Measurements from ENCODE around the gene SKAP1. TPM values are rescaled to one million over a fixed set of nuclear protein-coding genes. Genes with fewer than 3 reads are reported as not detected.
A peak's percentile ranks its signal among the peaks of the same experiment; 100 is the strongest.

SKAP1 gene
- polyA plus RNA-seq (2013, experiment 1 of 2) = 0.08 TPM
- polyA plus RNA-seq (2013, experiment 2 of 2) = 0.15 TPM

- no peaks in the 10 kb centered on the region for H3K9me3 ChIP-seq (replicated peaks in 1 of 2; ENCODE audit: control insufficient read depth in 2 of 2, insufficient read depth in 1 of 2, low read depth in 1 of 2, low read length in 2 of 2)
- peak within 1 kb of the TSS; percentile 38 for H2AFZ ChIP-seq (ENCODE audit: low read length)
- H3K79me1 ChIP-seq (ENCODE audit: low read depth, low read length) = no peaks in the 10 kb centered on the region
- peaks cover 5 to 50% (median 23%) of the 10 kb centered on the region in 3 experiments for H3K27me3 ChIP-seq (ENCODE audit: control insufficient read depth in 3 of 3, insufficient read depth in 3 of 3, low read depth in 1 of 3, low read length in 3 of 3)
- peak within 1 kb of the TSS in 1 of 2 donors; percentile 53 for H3K4me3 ChIP-seq (ENCODE audit: low read length in 2 of 2)
- H2BK5ac ChIP-seq (ENCODE audit: low read length) = no peak within 1 kb of the TSS
- DNase-seq (ENCODE audit: low spot score) = no peak
- no CpG with 5 or more reads among the region's 65 CpGs for WGBS, 2 donors (ENCODE audit: extremely low coverage in 2 of 2, insufficient read length in 2 of 2, insufficient replicate concordance in 1 of 2)
- peak within 1 kb of the TSS; percentile 94 for H3K14ac ChIP-seq (ENCODE audit: low read length)
- no peaks in the 10 kb centered on the region for H3K4me1 ChIP-seq (ENCODE audit: control insufficient read depth in 2 of 2, insufficient read depth in 1 of 2, low read depth in 1 of 2, low read length in 2 of 2)
- no peak within 1 kb of the TSS for H2BK120ac ChIP-seq (ENCODE audit: low read depth, low read length)
- H3K4ac ChIP-seq (ENCODE audit: low read length) = no peak within 1 kb of the TSS
- H4K91ac ChIP-seq (ENCODE audit: low read depth, low read length, poor library complexity) = peak within 1 kb of the TSS; percentile 14
- H3K23ac ChIP-seq (ENCODE audit: low read depth, low read length, poor library complexity) = no peak within 1 kb of the TSS
- no peak within 1 kb of the TSS for H4K8ac ChIP-seq (ENCODE audit: low read depth, low read length)
- H2AK5ac ChIP-seq (ENCODE audit: low read depth, low read length) = no peak within 1 kb of the TSS
- H3K9ac ChIP-seq (ENCODE audit: low read depth, low read length, poor library complexity) = no peak within 1 kb of the TSS
- H3K4me2 ChIP-seq (ENCODE audit: insufficient read depth, low read length, poor library complexity, severe bottlenecking) = peak within 1 kb of the TSS; percentile 55
- H2BK15ac ChIP-seq (ENCODE audit: low read length) = peak within 1 kb of the TSS; percentile 38
- no peak within 1 kb of the TSS for H2BK12ac ChIP-seq (ENCODE audit: low read length)
- no peaks in the 10 kb centered on the region for H3K36me3 ChIP-seq (replicated peaks in 1 of 2; ENCODE audit: control insufficient read depth in 2 of 2, insufficient read depth in 2 of 2, low read length in 2 of 2)
- no peak within 1 kb of the TSS for H3K27ac ChIP-seq (replicated peaks; ENCODE audit: low read length)
- H3K18ac ChIP-seq (ENCODE audit: low read length) = peak within 1 kb of the TSS; percentile 90
Observed at GRCh38 chr17:48429638-48430586, at the start of gene SKAP1. SKAP1 (minus strand) TSS chr17:48430214.

- H2AFZ ChIP-seq (ENCODE audit: low read length) = no peak overlapping the region
Observed at GRCh38 chr17:48479014-48479402, 49.0 kb upstream of the SKAP1 start.

DNA sequence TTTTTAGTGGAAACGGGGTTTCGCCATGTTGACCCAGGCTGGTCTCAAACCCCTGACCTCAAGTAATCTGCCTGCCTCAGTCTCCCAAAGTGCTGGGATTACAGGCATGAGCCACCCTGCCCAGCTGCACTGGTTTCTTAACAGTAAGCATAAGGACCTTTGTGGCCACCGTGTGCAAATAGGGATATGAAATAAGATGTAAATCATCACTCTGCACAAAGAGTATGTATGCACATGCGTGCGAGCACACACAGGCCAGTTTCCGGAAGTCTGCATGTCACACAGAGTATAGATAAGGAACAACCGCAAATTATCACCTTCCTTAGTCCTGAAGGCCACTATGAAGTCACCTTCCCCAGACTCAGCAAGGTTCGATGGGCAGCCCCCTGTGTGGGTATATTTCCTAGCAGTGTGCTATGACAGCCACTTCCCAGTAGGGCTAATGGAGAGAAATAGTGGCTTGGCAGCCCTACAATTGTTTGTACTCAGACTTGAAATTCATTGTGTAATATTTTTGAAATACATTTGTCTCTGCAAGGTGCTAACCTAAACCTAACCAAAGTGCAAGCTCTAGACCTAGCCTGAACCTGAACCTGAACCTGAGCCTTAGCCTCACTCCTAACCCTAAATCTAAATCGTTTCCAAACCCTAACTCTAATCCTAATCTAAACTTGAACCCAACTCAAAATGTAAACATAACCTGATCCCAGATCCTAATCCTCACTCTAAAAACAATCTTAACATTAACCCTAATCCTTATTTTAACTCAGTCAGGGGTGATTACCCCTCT is 48.4 kb upstream of the SKAP1 start:
- no peak overlapping the region for H2BK15ac ChIP-seq (ENCODE audit: low read length)
- no peaks in the 10 kb centered on the region for H3K4me1 ChIP-seq (ENCODE audit: control insufficient read depth in 2 of 2, insufficient read depth in 1 of 2, low read depth in 1 of 2, low read length in 2 of 2)
- no peaks in the 10 kb centered on the region for H3K9me3 ChIP-seq (replicated peaks in 1 of 2; ENCODE audit: control insufficient read depth in 2 of 2, insufficient read depth in 1 of 2, low read depth in 1 of 2, low read length in 2 of 2)
- no peak overlapping the region for H2BK12ac ChIP-seq (ENCODE audit: low read length)
- 100% methylated on average over 1 of the region's 9 CpGs; no CpG with 5 or more reads in 1 of the 2 donors for WGBS, 2 donors (ENCODE audit: extremely low coverage in 2 of 2, insufficient read length in 2 of 2, insufficient replicate concordance in 1 of 2)
- no peak overlapping the region for H2AFZ ChIP-seq (ENCODE audit: low read length)
- no peak overlapping the region for H3K14ac ChIP-seq (ENCODE audit: low read length)
- no peak overlapping the region for H3K4ac ChIP-seq (ENCODE audit: low read length)
- H2BK120ac ChIP-seq (ENCODE audit: low read depth, low read length) = no peak overlapping the region
- no peak overlapping the region for H3K27ac ChIP-seq (replicated peaks; ENCODE audit: low read length)
- no peak overlapping the region for H2AK5ac ChIP-seq (ENCODE audit: low read depth, low read length)
- H3K4me2 ChIP-seq (ENCODE audit: insufficient read depth, low read length, poor library complexity, severe bottlenecking) = no peak overlapping the region
- H4K8ac ChIP-seq (ENCODE audit: low read depth, low read length) = no peak overlapping the region
- no peak overlapping the region for H3K4me3 ChIP-seq (ENCODE audit: low read length in 2 of 2)
- DNase-seq (ENCODE audit: low spot score) = no peak
- peaks cover 0 to 10% (median 0%) of the 10 kb centered on the region in 3 experiments for H3K27me3 ChIP-seq (ENCODE audit: control insufficient read depth in 3 of 3, insufficient read depth in 3 of 3, low read depth in 1 of 3, low read length in 3 of 3)
- H3K9ac ChIP-seq (ENCODE audit: low read depth, low read length, poor library complexity) = no peak overlapping the region
- no peak overlapping the region for H3K18ac ChIP-seq (ENCODE audit: low read length)
- H3K36me3 ChIP-seq (replicated peaks in 1 of 2; ENCODE audit: control insufficient read depth in 2 of 2, insufficient read depth in 2 of 2, low read length in 2 of 2) = no peaks in the 10 kb centered on the region
- no peak overlapping the region for H3K23ac ChIP-seq (ENCODE audit: low read depth, low read length, poor library complexity)
- H3K79me1 ChIP-seq (ENCODE audit: low read depth, low read length) = no peaks in the 10 kb centered on the region
- no peak overlapping the region for H2BK5ac ChIP-seq (ENCODE audit: low read length)
- no peak overlapping the region for H4K91ac ChIP-seq (ENCODE audit: low read depth, low read length, poor library complexity)

More at GRCh38 chr17:48479014-48479402, 49.0 kb upstream of the SKAP1 start:
- Histone ChIP-seq H3K14ac (ENCODE audit: low read length) (no peak overlapping the region), H3K4me3 (ENCODE audit: low read length in 2 of 2) (no peak overlapping the region), H3K4me1 (ENCODE audit: control insufficient read depth in 2 of 2, insufficient read depth in 1 of 2, low read depth in 1 of 2, low read length in 2 of 2) (no peaks in the 10 kb centered on the region), H3K79me1 (ENCODE audit: low read depth, low read length) (no peaks in the 10 kb centered on the region), H2BK120ac (ENCODE audit: low read depth, low read length) (no peak overlapping the region), H2BK5ac (ENCODE audit: low read length) (no peak overlapping the region), H2BK15ac (ENCODE audit: low read length) (no peak overlapping the region), H3K9ac (ENCODE audit: low read depth, low read length, poor library complexity) (no peak overlapping the region), H3K27ac (replicated peaks; ENCODE audit: low read length) (no peak overlapping the region), H3K27me3 (ENCODE audit: control insufficient read depth in 3 of 3, insufficient read depth in 3 of 3, low read depth in 1 of 3, low read length in 3 of 3) (peaks cover 0 to 10% (median 0%) of the 10 kb centered on the region in 3 experiments), H3K4ac (ENCODE audit: low read length) (no peak overlapping the region), H4K91ac (ENCODE audit: low read depth, low read length, poor library complexity) (no peak overlapping the region), H2BK12ac (ENCODE audit: low read length) (no peak overlapping the region), H2AK5ac (ENCODE audit: low read depth, low read length) (no peak overlapping the region), H3K23ac (ENCODE audit: low read depth, low read length, poor library complexity) (no peak overlapping the region), H3K36me3 (replicated peaks in 1 of 2; ENCODE audit: control insufficient read depth in 2 of 2, insufficient read depth in 2 of 2, low read length in 2 of 2) (no peaks in the 10 kb centered on the region), H4K8ac (ENCODE audit: low read depth, low read length) (no peak overlapping the region), H3K9me3 (replicated peaks in 1 of 2; ENCODE audit: control insufficient read depth in 2 of 2, insufficient read depth in 1 of 2, low read depth in 1 of 2, low read length in 2 of 2) (no peaks in the 10 kb centered on the region), H3K4me2 (ENCODE audit: insufficient read depth, low read length, poor library complexity, severe bottlenecking) (no peak overlapping the region), H3K18ac (ENCODE audit: low read length) (no peak overlapping the region)
- WGBS, 2 donors (ENCODE audit: extremely low coverage in 2 of 2, insufficient read length in 2 of 2, insufficient replicate concordance in 1 of 2) = no CpG with 5 or more reads among the region's 2 CpGs
- DNase-seq (ENCODE audit: low spot score) = no peak

DNA sequence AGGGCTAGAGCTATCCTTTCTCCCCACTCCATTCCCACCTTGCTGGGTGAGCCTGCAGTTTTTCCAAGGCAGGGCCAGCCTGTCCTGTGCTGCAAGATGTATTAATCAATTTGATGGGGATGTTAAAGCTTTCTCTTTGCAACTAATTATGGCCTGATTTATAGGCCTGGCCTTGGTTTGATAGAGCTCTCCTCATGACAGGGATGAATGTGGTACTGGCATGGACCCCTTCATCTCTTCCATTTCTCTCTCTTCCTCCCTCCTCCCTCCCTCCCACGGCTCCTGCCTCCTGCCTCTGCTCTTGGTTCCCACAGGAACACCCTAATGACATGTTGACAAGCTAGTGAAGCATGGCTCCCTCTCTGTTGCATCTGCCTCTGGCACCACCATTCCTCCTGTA is 47.2 kb upstream of the SKAP1 start:
- H3K23ac ChIP-seq (ENCODE audit: low read depth, low read length, poor library complexity) = no peak overlapping the region
- H2AK5ac ChIP-seq (ENCODE audit: low read depth, low read length) = no peak overlapping the region
- H3K9me3 ChIP-seq (replicated peaks in 1 of 2; ENCODE audit: control insufficient read depth in 2 of 2, insufficient read depth in 1 of 2, low read depth in 1 of 2, low read length in 2 of 2) = no peaks in the 10 kb centered on the region
- H3K27ac ChIP-seq (replicated peaks; ENCODE audit: low read length) = no peak overlapping the region
- no peak overlapping the region for H4K91ac ChIP-seq (ENCODE audit: low read depth, low read length, poor library complexity)
- H3K36me3 ChIP-seq (replicated peaks in 1 of 2; ENCODE audit: control insufficient read depth in 2 of 2, insufficient read depth in 2 of 2, low read length in 2 of 2) = no peaks in the 10 kb centered on the region
- WGBS, 2 donors (ENCODE audit: extremely low coverage in 2 of 2, insufficient read length in 2 of 2, insufficient replicate concordance in 1 of 2) = no CpG with 5 or more reads among the region's 1 CpG
- H3K14ac ChIP-seq (ENCODE audit: low read length) = no peak overlapping the region
- H2BK5ac ChIP-seq (ENCODE audit: low read length) = no peak overlapping the region
- H2BK15ac ChIP-seq (ENCODE audit: low read length) = no peak overlapping the region
- no peak overlapping the region for H4K8ac ChIP-seq (ENCODE audit: low read depth, low read length)
- no peak overlapping the region for H3K4me2 ChIP-seq (ENCODE audit: insufficient read depth, low read length, poor library complexity, severe bottlenecking)
- H3K4me1 ChIP-seq (ENCODE audit: control insufficient read depth in 2 of 2, insufficient read depth in 1 of 2, low read depth in 1 of 2, low read length in 2 of 2) = peaks cover 0 to 9% of the 10 kb centered on the region in 2 donors
- H3K9ac ChIP-seq (ENCODE audit: low read depth, low read length, poor library complexity) = no peak overlapping the region
- H3K4ac ChIP-seq (ENCODE audit: low read length) = no peak overlapping the region
- H2BK120ac ChIP-seq (ENCODE audit: low read depth, low read length) = no peak overlapping the region
- H3K79me1 ChIP-seq (ENCODE audit: low read depth, low read length) = no peaks in the 10 kb centered on the region
- H2AFZ ChIP-seq (ENCODE audit: low read length) = no peak overlapping the region
- DNase-seq (ENCODE audit: low spot score) = no peak
- no peak overlapping the region for H3K4me3 ChIP-seq (ENCODE audit: low read length in 2 of 2)
- H3K18ac ChIP-seq (ENCODE audit: low read length) = no peak overlapping the region
- H3K27me3 ChIP-seq (ENCODE audit: control insufficient read depth in 3 of 3, insufficient read depth in 3 of 3, low read depth in 1 of 3, low read length in 3 of 3) = peaks cover 0 to 10% (median 0%) of the 10 kb centered on the region in 3 experiments
- H2BK12ac ChIP-seq (ENCODE audit: low read length) = no peak overlapping the region
